Tibial nerve (tissue), 4 donors: ENCODE measurements around the gene PXDN.

Source experiments
- CTCF ChIP-seq, 5 experiments: fragments of 200-600 bp in 3 of 5; fragments of 450-650 bp in 2 of 5; sonication (generic) in 3 of 5; IDR thresholded peaks; one replicate each; pipeline ENCODE4 v1.5.1; 2016 to 2019; ENCODE audit warnings: antibody characterized with exemption in 5 of 5, mild to moderate bottlenecking in 3 of 5, moderate library complexity in 2 of 5
- EP300 ChIP-seq, 2 donors: sonication (generic); formaldehyde crosslinking; IDR thresholded peaks; one replicate each; pipeline ENCODE4 v1.6.1; 2017; ENCODE audit warnings: antibody characterized with exemption in 2 of 2, mild to moderate bottlenecking in 1 of 2
- POLR2A ChIP-seq, 2 donors: fragments of 450-650 bp; IDR thresholded peaks; one replicate each; pipeline ENCODE4 v1.6.1; 2017; ENCODE audit warnings: antibody characterized with exemption in 2 of 2, mild to moderate bottlenecking in 2 of 2, moderate library complexity in 2 of 2

- TF ChIP-seq CTCF (IDR thresholded peaks at IDR 0.05) (no peak), POLR2A (IDR thresholded peaks at IDR 0.05) (no peak), EP300 (IDR thresholded peaks at IDR 0.05) (no peak)
These were observed 107.4 kb downstream of the PXDN start for GRCh38 chr2:1636791-1637415.
